ENCODE measurements around the gene AGL.
"Not testable (repeated sequence)": the region's sequence is repeated elsewhere in the genome, so short reads cannot be mapped to it uniquely, and the experiment has no call there.

The AGL gene

GRCh38 chr1:99852648-99853047 is 2.5 kb downstream of the AGL start:
- DNase-seq: no peak

DNA sequence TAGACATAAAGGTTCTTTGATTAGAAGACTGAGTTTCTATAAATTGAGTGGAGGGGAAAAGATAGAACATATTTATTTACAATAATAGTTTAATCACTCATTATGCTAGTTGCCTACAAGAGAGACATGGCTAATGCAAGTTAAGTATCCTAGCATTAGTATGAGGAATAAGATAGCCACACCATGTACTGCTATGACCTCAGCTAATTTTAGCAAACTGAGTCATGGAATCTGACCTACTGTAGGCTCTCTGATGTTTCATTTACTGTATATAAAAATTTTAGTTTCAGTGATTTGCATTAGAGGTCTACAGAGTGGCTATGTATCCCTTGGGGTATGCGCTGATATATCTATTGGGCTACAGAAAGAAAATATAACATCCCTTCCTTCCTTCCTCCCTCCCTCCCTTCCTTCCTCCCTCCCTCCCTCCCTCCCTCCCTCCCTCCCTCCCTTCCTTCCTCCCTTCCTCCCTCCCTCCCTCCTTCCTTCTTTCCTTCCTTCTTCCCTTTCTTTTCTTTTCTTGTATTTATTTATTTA is 5.8 kb downstream of the AGL start:
- no peak for DNase-seq

DNA sequence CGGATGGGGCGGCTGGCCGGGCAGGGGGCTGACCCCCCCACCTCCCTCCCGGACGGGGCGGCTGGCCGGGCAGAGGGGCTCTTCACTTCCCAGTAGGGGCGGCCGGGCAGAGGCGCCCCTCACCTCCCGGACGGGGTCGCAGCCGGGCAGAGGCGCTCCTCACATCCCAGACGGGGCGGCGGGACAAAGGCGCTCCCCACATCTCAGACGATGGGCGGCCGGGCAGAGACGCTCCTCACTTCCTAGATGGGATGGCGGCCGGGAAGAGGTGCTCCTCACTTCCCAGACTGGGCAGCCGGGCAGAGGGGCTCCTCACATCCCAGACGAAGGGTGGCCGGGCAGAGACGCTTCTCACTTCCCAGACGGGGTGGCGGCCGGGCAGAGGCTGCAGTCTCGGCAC is 6.9 kb downstream of the AGL start:
- not testable (repeated sequence) for DNase-seq

DNA sequence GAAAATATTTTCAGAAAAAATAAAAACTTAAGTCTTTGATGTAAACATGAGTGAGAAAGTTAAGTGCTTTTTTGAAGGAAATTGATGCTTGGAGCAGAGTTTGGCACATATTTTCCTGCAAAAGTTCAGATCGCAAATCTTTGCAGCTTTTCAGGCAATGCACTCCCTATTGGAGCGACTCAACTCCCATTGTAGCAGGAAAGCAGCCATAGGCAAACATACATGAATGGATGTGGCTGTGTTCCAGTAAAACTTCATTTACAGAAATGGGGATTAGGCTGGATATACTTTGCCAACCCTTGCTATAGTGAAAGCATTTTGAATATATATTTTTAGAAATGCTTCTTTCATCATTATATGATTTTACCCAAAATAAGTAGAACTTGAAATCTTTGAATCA is 8.1 kb downstream of the AGL start:
- no peak for DNase-seq

- DNase-seq: no peak
Observed at GRCh38 chr1:99858881-99859280, 8.7 kb downstream of the AGL start.

DNA sequence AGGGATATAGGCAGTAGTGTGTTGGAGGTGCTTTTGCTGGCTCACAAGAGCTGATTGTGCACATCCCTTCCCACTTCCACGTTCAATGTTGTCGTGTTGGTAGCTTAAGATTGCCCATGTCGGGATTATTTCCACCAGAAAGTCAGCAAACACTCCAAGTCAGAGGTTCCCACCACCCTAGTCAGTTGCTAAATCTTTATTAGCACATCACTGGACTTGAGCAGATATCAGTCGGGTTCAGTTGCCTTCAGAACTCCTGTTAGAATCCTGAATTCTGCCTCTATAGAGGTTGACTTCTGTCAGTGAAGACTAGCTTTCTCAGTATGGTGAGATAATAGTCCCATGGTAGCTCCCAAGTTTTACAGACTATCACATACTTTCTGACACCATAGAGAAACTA is 10.5 kb downstream of the AGL start:
- DNase-seq: no peak

- no peak for DNase-seq
Observed at GRCh38 chr1:99867682-99868081, 17.5 kb downstream of the AGL start.

DNA sequence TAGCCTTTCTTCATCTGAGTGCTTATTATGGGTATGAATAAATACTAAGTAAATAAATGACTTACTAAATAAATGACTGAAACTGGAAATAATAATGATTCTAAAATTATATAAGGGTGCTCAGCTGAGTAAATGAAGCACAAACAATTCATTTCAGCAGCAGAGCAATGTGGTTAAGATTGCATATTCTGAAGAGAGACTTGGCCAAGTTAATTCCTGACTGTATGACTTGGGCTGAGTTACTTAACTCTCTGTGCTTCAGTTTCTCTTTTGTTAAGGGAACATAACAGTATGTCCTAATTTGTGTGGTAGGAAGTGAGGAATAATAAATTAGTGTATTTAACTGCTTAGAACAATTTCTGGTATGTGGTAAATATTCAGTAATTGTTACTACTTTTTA is 19.1 kb downstream of the AGL start:
- no peak for DNase-seq

- no peak for DNase-seq
Observed at GRCh38 chr1:99869723-99870122, 19.6 kb downstream of the AGL start.

GRCh38 chr1:99872063-99872462 is 21.9 kb downstream of the AGL start:
- DNase-seq: no peak

DNA sequence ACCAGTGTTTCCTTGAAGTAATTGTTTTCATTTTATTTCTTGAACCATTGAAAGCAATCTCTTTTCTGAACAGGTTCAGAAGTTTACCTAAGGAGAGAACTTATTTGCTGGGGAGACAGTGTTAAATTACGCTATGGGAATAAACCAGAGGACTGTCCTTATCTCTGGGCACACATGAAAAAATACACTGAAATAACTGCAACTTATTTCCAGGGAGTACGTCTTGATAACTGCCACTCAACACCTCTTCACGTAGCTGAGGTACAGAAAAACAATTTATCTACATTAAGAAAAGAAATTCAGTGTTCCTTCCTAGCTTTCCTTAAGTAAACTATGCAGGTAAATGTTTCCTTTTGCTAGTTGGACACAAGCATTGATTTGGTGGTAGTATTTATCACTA is 27.4 kb downstream of the AGL start:
- no peak for DNase-seq

DNA sequence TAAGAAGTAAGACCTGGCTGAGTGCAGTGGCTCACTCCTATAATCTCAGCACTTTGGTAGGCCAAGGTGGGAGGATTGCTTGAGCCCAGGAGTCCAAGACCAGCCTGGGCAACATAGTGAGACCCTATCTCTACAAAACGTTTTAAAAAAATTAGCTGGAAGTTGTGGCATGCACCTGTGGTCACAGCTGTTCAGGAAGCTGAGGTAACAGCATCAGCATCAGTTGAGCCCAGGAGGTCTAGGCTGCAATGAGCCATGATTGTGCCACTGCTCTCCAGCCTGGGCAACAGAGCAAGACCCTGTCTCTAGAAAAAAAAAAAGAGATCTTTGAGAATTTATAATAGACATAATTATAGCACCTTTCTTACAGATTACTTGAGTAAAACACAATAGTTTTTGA is 36.0 kb downstream of the AGL start:
- no peak for DNase-seq

DNA sequence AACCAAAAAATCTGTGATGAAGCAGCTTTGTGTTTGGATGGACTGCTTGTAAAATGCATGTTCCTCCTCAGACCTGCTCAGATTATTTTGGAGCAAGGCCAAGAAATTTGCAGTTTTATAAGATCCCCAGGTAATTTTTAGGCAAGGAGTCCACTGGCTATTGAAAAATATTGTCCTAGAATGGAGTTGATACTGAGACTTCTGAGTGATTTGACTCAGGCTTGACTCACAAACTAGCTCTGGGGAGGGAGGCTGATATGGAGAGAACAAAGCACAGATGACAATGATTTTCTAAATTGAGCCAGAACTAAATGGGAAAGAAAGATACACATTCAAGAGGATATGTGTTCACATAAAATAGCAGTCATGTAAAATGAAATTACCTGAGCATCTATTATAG is 36.7 kb downstream of the AGL start:
- DNase-seq: no peak

GRCh38 chr1:99887890-99888289 is 37.7 kb downstream of the AGL start:
- DNase-seq: no peak

DNA sequence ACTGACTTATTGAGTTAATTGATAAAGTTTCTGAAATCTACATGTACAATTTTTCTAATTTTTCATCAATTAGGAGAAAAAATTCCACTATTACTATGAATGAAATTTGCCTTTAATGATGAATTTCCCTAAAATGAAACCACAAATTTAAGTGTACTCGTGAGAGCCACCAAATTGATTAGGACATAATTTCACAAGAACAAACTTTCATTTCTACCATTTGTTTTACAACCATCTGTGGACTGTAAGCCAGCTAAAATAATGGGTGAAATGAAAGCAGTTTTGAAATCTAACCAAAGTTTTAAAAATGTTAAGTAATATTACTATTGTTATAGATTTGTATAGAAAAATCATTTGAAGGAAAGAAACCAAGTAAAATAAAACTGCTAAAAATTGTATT is 41.8 kb downstream of the AGL start:
- DNase-seq: no peak

DNA sequence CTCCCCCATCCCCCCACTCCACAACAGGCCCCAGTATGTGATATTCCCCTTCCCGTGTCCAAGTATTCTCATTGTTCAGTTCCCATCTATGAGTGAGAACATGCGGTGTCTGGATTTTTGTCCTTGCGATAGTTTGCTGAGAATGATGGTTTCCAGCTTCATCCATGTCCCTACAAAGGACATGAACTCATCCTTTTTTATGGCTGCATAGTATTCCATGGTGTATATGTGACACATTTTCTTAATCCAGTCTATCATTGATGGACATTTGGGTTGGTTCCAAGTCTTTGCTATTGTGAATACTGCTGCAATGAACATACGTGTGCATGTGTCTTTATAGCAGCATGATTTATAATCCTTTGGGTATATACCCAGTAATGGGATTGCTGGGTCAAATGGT is 53.1 kb downstream of the AGL start:
- DNase-seq: not testable (repeated sequence)

GRCh38 chr1:99906535-99906934 is 56.4 kb downstream of the AGL start:
- DNase-seq: no peak

DNA sequence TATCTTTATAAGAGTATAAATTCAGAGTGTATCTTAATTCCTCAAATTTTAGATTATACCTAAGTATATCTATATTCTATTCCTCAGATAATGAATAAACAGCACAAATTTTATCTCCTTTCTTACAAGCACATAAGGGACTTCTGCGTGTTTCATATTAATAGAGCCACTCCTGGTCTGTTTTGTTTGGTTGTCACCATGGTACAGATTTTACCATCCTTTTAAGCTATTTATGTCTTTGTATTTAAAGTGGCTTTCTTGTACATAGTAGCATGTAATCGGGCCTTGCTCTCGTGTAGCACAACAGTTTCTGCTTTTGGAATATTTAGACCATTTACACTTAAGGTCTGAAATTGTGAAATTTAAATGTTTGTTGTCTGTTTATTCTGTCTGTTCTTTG is 67.1 kb downstream of the AGL start:
- no peak for DNase-seq

DNA sequence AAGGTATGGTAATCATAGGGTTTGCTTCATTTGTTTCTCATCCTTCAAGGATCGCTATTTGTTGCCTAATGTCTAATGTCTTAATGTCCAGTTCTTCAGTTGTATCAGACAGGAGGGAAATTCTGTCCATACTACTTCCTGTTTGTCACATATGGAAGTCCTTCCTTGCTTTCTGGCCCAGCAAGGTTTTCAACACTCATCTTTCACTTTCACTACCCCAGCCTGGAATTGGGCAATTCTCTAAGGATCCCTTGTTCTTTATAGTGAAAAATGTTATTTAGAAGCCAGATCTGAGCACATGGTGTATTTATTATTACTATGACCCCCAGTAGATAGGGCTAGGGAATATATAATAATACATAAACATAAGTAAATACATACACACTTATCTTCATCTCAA is 69.1 kb downstream of the AGL start:
- DNase-seq: no peak

- DNase-seq: no peak
Observed at GRCh38 chr1:99934801-99935200, 84.6 kb downstream of the AGL start.

DNA sequence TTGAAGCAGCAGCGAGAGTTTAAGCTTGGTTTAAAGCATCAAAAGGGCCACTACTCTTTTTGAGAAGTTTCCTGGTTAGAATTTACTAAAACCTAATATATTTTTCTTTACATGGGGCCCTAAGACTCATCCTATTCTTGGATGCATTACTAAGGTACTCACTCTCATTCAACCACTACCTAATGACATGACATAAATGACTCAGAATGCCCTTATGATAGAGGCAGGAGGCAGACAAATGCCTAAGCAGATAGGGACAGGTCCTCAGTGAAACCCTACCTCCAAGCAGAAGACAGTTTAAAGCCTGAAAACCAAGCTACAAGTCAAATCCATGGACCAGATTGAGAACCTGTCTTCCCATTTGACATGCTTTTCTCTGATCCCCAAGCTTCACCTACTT is 85.4 kb downstream of the AGL start:
- DNase-seq: no peak

DNA sequence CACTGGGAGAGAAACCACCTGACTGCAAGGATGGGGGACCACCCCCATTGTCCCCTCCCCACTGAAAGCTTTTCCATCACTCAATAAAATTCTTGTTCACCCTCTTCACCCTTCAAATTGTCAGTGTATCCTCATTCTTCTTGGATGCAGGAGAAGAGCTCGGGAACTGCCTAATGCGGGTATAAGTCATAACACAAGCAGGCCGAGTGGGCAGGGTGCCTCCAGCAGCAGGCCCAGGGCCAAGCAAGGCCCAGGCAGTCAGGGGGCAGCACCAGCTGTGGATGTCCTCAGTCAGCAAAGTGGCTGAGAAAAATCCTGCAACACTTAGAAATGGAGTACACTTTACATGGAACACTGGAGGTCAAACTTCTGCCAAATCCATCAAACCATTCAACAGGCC is 85.9 kb downstream of the AGL start:
- no peak for DNase-seq

DNA sequence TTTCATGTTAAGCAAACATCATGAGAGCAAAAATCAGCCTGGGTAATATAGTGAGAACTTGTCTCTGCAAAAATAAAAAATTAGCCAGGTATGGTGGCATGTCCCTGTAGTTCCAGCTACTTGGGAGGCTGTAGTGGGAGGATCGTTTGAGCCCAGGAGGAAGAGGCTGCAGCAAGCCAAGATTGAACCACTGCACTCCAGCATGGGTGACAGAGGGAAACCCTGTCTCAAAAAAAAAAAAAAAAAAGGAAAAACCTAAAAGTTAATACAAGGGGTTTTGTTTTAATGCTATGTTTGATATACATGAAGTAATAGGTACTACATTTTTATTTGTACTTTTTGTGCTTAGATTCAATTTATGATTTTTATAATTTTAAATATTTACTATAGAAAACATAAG is 92.6 kb downstream of the AGL start:
- DNase-seq: no peak

DNA sequence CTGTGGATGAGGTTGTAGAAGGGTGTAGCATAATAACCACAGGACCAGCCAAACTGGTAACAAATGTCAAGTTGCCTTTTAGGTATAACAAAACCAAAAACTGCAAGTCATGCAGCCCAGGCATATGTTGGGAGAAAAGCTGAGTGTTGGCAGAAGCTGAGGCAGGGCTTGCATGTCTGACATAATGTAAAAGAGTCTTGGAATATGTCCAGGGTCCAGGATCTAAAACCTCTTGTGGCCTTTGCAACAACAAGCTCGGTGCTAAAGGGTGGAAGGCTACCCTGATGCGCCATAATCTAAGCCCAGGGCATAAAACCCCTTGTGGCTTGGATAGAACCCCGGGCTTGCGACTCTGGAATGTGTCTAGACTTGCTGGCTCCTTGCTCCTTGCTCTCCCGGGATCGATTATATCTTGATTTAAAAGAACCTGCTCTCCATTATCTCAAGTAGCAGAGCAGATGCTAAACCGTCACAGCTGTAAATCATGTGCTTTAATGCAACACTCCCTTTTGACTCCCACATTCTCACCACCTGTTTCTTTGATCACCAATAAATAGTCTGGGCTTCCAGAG is 93.1 kb downstream of the AGL start:
- DNase-seq: no peak

GRCh38 chr1:99944192-99944591 is 94.0 kb downstream of the AGL start:
- DNase-seq: no peak

- DNase-seq: no peak
Observed at GRCh38 chr1:99945174-99945573, 95.0 kb downstream of the AGL start.

All from COR-L47 (cell line).